ENCODE measurements around the gene RBMS1. TPM values are rescaled to one million over a fixed set of nuclear protein-coding genes. Genes with fewer than 3 reads are reported as not detected.

Gene RBMS1
- total RNA-seq, 1 experiment from 2014 or later = 91.9 TPM

DNA sequence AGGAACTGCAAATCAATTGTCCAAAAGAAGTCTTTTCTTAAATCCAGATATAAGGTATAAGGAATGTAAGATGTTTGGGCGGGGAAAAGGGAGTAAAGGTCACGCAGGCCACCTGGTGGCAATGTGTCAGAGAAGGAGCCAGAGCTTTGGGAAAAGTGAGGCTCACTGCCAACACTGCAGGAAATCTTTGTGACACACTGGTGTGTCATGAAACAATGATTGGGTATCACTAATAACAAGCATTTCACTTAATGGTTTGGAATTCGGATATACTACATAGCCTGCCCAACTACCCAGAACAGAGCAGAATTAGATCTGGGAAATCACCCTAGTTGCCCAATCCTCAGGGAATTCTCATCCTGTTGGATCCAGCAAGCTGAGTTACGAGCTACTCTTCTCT, 61.0 kb downstream of the RBMS1 start:
- intact Hi-C loops (cut with micrococcal nuclease; ENCODE audit: unreplicated experiment) = no loop called here
- H3K4me1 Mint-ChIP-seq (ENCODE audit: low read depth, unreplicated experiment) = peaks cover 18% of the 10 kb centered on the region
- peaks cover 2% of the 10 kb centered on the region; the same call in 1 of the 2 replicates for H3K36me3 ChIP-seq (ENCODE audit: control insufficient read depth, insufficient read depth, low read length)
- no peaks in the 10 kb centered on the region for H3K9me3 ChIP-seq
- H3K27me3 Mint-ChIP-seq (ENCODE audit: insufficient read depth, unreplicated experiment) = no peaks in the 10 kb centered on the region
- peaks cover 5% of the 10 kb centered on the region for H3K36me3 Mint-ChIP-seq (ENCODE audit: insufficient read depth, unreplicated experiment)
- no peak overlapping the region for H3K27ac Mint-ChIP-seq (ENCODE audit: unreplicated experiment)
- no TSS peak for BruUV-seq (replicated peaks)
- TF ChIP-seq CTCF (IDR thresholded peaks at IDR 0.05; ENCODE audit: insufficient read depth in 1 of 2, low read depth in 1 of 2, low read length in 1 of 2, severe bottlenecking in 1 of 2, unreplicated experiment in 1 of 2) = peak in 1 of 2 experiments; percentile 9
- peaks cover 16% of the 10 kb centered on the region for H3K4me1 ChIP-seq
- H3K4me3 Mint-ChIP-seq (ENCODE audit: unreplicated experiment) = no peak overlapping the region
- H3K4me3 ChIP-seq (ENCODE audit: low read depth, low read length) = no peak overlapping the region
- CTCF ChIA-PET = interaction anchor here (0.9 kb wide), 1 partner anchor 26 kb away, joined by 3 read pairs; no protein-coding TSS in a partner anchor
- no peaks in the 10 kb centered on the region for H3K27me3 ChIP-seq (replicated peaks; ENCODE audit: control insufficient read depth, insufficient read depth, low read length)
- peak in 1 of 2 experiments; percentile 17 for DNase-seq
- POLR2A ChIA-PET = interaction anchor here (0.6 kb wide), 1 partner anchor 817 kb away, joined by 5 read pairs; no protein-coding TSS in a partner anchor
- no peaks in the 10 kb centered on the region for H3K9me3 Mint-ChIP-seq (ENCODE audit: unreplicated experiment)

- BruUV-seq (replicated peaks) = no TSS peak
- Mint-ChIP-seq H3K27ac (ENCODE audit: unreplicated experiment) (no peak overlapping the region), H3K4me3 (ENCODE audit: unreplicated experiment) (no peak overlapping the region), H3K9me3 (ENCODE audit: unreplicated experiment) (no peaks in the 10 kb centered on the region), H3K27me3 (ENCODE audit: insufficient read depth, unreplicated experiment) (no peaks in the 10 kb centered on the region), H3K4me1 (ENCODE audit: low read depth, unreplicated experiment) (peaks cover 18% of the 10 kb centered on the region), H3K36me3 (ENCODE audit: insufficient read depth, unreplicated experiment) (peaks cover 5% of the 10 kb centered on the region)
- intact Hi-C loops (cut with micrococcal nuclease; ENCODE audit: unreplicated experiment) = no loop called here
- CTCF ChIA-PET = no interaction called here
- POLR2A ChIA-PET = no interaction called here
- H3K9me3 ChIP-seq = no peaks in the 10 kb centered on the region
- no peaks in the 10 kb centered on the region for H3K27me3 ChIP-seq (replicated peaks; ENCODE audit: control insufficient read depth, insufficient read depth, low read length)
- no peak for TF ChIP-seq CTCF (IDR thresholded peaks at IDR 0.05; ENCODE audit: insufficient read depth in 1 of 2, low read depth in 1 of 2, low read length in 1 of 2, severe bottlenecking in 1 of 2, unreplicated experiment in 1 of 2)
- H3K36me3 ChIP-seq (ENCODE audit: control insufficient read depth, insufficient read depth, low read length) = peaks cover 2% of the 10 kb centered on the region; the same call in 1 of the 2 replicates
- DNase-seq = no peak
- peaks cover 16% of the 10 kb centered on the region for H3K4me1 ChIP-seq
- no peak overlapping the region for H3K4me3 ChIP-seq (ENCODE audit: low read depth, low read length)
Measured at GRCh38 chr2:160431441-160431840, 62.2 kb downstream of the RBMS1 start.

DNA sequence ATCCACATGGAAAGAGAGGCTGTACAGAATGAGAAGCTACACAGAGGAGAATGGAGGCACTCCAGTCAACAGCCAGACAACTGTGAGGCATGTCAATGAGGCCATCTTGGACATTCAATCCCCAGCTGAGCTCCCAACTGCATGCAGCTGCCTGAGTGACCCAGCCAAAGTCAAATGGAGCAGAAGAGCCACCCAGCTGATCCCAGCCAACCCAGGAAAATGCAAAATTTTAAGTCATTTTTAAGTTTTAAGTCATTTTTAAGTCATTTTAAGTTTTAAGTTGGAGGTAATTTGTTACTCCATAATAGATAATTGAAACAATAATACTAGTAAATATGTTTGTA, 63.6 kb downstream of the RBMS1 start:
- H3K4me1 ChIP-seq = peaks cover 16% of the 10 kb centered on the region
- CTCF ChIA-PET = no interaction called here
- no TSS peak for BruUV-seq (replicated peaks)
- H3K9me3 ChIP-seq = no peaks in the 10 kb centered on the region
- Mint-ChIP-seq H3K4me1 (ENCODE audit: low read depth, unreplicated experiment) (peaks cover 18% of the 10 kb centered on the region), H3K27me3 (ENCODE audit: insufficient read depth, unreplicated experiment) (no peaks in the 10 kb centered on the region), H3K27ac (ENCODE audit: unreplicated experiment) (no peak overlapping the region), H3K4me3 (ENCODE audit: unreplicated experiment) (no peak overlapping the region), H3K9me3 (ENCODE audit: unreplicated experiment) (no peaks in the 10 kb centered on the region), H3K36me3 (ENCODE audit: insufficient read depth, unreplicated experiment) (peaks cover 5% of the 10 kb centered on the region)
- H3K27me3 ChIP-seq (replicated peaks; ENCODE audit: control insufficient read depth, insufficient read depth, low read length) = no peaks in the 10 kb centered on the region
- H3K4me3 ChIP-seq (ENCODE audit: low read depth, low read length) = no peak overlapping the region
- peaks cover 2% of the 10 kb centered on the region; the same call in 1 of the 2 replicates for H3K36me3 ChIP-seq (ENCODE audit: control insufficient read depth, insufficient read depth, low read length)
- no peak for TF ChIP-seq CTCF (IDR thresholded peaks at IDR 0.05; ENCODE audit: insufficient read depth in 1 of 2, low read depth in 1 of 2, low read length in 1 of 2, severe bottlenecking in 1 of 2, unreplicated experiment in 1 of 2)
- intact Hi-C loops (cut with micrococcal nuclease; ENCODE audit: unreplicated experiment) = no loop called here
- no peak for DNase-seq
- POLR2A ChIA-PET = no interaction called here
